ENCODE results near the gene PSD. TPM values are rescaled to one million over a fixed set of nuclear protein-coding genes. Genes with fewer than 3 reads are reported as not detected.

The PSD gene
- polyA plus RNA-seq, 1 donor from 2014 or later = 68.8 TPM

- no peaks in the 10 kb centered on the region for H3K9me3 ChIP-seq (ENCODE audit: low read length)
- no peaks in the 10 kb centered on the region for H3K36me3 ChIP-seq (ENCODE audit: insufficient read depth, low read length)
- no peaks in the 10 kb centered on the region for H3K9me2 ChIP-seq (ENCODE audit: insufficient read depth, low read length)
- TF ChIP-seq MXI1 (conservative IDR thresholded peaks at IDR 0.05; ENCODE audit: poor library complexity, severe bottlenecking) (peak; percentile 1), POLR2AphosphoS5 (IDR thresholded peaks at IDR 0.05) (no peak)
- peaks cover 10% of the 10 kb centered on the region for H3K27me3 ChIP-seq (ENCODE audit: insufficient read depth, low read depth, low read length)
- H4K20me1 ChIP-seq (ENCODE audit: insufficient read depth) = no peaks in the 10 kb centered on the region
- H3K27ac ChIP-seq (ENCODE audit: low read length) = peak overlapping the region; percentile 71
- peak overlapping the region; percentile 56 for H2AFZ ChIP-seq (ENCODE audit: low read depth, low read length)
- peaks cover 10% of the 10 kb centered on the region for H3K79me2 ChIP-seq (replicated peaks; ENCODE audit: insufficient read depth, low read length)
- peak overlapping the region; percentile 91 for H3K4me3 ChIP-seq (ENCODE audit: low read length)
- peak overlapping the region; percentile 98 for H3K4me2 ChIP-seq (ENCODE audit: low read length)
- peak overlapping the region; percentile 91 for H3K9ac ChIP-seq (ENCODE audit: low read length)
- no peaks in the 10 kb centered on the region for H3F3A ChIP-seq (ENCODE audit: insufficient read depth, low read length, poor library complexity, severe bottlenecking)
Observed at GRCh38 chr10:102431452-102432124, 13.0 kb upstream of the PSD start.

GRCh38 chr10:102429468-102429867 is 10.9 kb upstream of the PSD start:
- H3K36me3 ChIP-seq (ENCODE audit: insufficient read depth, low read length) = no peaks in the 10 kb centered on the region
- no peaks in the 10 kb centered on the region for H3K9me2 ChIP-seq (ENCODE audit: insufficient read depth, low read length)
- TF ChIP-seq, protein P1, sequence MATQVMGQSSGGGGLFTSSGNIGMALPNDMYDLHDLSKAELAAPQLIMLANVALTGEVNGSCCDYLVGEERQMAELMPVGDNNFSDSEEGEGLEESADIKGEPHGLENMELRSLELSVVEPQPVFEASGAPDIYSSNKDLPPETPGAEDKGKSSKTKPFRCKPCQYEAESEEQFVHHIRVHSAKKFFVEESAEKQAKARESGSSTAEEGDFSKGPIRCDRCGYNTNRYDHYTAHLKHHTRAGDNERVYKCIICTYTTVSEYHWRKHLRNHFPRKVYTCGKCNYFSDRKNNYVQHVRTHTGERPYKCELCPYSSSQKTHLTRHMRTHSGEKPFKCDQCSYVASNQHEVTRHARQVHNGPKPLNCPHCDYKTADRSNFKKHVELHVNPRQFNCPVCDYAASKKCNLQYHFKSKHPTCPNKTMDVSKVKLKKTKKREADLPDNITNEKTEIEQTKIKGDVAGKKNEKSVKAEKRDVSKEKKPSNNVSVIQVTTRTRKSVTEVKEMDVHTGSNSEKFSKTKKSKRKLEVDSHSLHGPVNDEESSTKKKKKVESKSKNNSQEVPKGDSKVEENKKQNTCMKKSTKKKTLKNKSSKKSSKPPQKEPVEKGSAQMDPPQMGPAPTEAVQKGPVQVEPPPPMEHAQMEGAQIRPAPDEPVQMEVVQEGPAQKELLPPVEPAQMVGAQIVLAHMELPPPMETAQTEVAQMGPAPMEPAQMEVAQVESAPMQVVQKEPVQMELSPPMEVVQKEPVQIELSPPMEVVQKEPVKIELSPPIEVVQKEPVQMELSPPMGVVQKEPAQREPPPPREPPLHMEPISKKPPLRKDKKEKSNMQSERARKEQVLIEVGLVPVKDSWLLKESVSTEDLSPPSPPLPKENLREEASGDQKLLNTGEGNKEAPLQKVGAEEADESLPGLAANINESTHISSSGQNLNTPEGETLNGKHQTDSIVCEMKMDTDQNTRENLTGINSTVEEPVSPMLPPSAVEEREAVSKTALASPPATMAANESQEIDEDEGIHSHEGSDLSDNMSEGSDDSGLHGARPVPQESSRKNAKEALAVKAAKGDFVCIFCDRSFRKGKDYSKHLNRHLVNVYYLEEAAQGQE (IDR thresholded peaks at IDR 0.05; ENCODE audit: borderline replicate concordance) = no peak
- TF ChIP-seq EZH2 (IDR thresholded peaks at IDR 0.05; ENCODE audit: borderline replicate concordance, insufficient read depth, low read length, poor library complexity, severe bottlenecking) = no peak
- no peak for TF ChIP-seq SMC3 (conservative IDR thresholded peaks at IDR 0.05; ENCODE audit: poor library complexity)
- no peak for TF ChIP-seq TAF1 (IDR thresholded peaks at IDR 0.05; ENCODE audit: low read depth)
- TF ChIP-seq, protein P2, sequence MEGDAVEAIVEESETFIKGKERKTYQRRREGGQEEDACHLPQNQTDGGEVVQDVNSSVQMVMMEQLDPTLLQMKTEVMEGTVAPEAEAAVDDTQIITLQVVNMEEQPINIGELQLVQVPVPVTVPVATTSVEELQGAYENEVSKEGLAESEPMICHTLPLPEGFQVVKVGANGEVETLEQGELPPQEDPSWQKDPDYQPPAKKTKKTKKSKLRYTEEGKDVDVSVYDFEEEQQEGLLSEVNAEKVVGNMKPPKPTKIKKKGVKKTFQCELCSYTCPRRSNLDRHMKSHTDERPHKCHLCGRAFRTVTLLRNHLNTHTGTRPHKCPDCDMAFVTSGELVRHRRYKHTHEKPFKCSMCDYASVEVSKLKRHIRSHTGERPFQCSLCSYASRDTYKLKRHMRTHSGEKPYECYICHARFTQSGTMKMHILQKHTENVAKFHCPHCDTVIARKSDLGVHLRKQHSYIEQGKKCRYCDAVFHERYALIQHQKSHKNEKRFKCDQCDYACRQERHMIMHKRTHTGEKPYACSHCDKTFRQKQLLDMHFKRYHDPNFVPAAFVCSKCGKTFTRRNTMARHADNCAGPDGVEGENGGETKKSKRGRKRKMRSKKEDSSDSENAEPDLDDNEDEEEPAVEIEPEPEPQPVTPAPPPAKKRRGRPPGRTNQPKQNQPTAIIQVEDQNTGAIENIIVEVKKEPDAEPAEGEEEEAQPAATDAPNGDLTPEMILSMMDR (IDR thresholded peaks at IDR 0.05; ENCODE audit: poor library complexity, severe bottlenecking) = no peak
- TF ChIP-seq POLR2AphosphoS5 (IDR thresholded peaks at IDR 0.05) = no peak
- no peak for TF ChIP-seq RAD21 (conservative IDR thresholded peaks at IDR 0.05)
- no peak for TF ChIP-seq EP300 (conservative IDR thresholded peaks at IDR 0.05; ENCODE audit: poor library complexity, severe bottlenecking)
- H3K27ac ChIP-seq (ENCODE audit: low read length) = no peak overlapping the region
- no peak overlapping the region for H3K9ac ChIP-seq (ENCODE audit: low read length)
- no peaks in the 10 kb centered on the region for H4K20me1 ChIP-seq (ENCODE audit: insufficient read depth)
- peaks cover 3% of the 10 kb centered on the region for H3K27me3 ChIP-seq (ENCODE audit: insufficient read depth, low read depth, low read length)
- no peaks in the 10 kb centered on the region for H3F3A ChIP-seq (ENCODE audit: insufficient read depth, low read length, poor library complexity, severe bottlenecking)
- H3K79me2 ChIP-seq (replicated peaks; ENCODE audit: insufficient read depth, low read length) = peaks cover 10% of the 10 kb centered on the region
- no peak overlapping the region for H3K4me2 ChIP-seq (ENCODE audit: low read length)
- H3K4me3 ChIP-seq (ENCODE audit: low read length) = no peak overlapping the region
- no peaks in the 10 kb centered on the region for H3K9me3 ChIP-seq (ENCODE audit: low read length)
- no peak overlapping the region for H2AFZ ChIP-seq (ENCODE audit: low read depth, low read length)
